Uterus (tissue), 2 donors: ENCODE data around the gene CDKAL1.

ENCODE experiments used
- POLR2A ChIP-seq, 2 donors: fragments of 450-650 bp; IDR thresholded peaks; one replicate each; pipeline ENCODE4 v1.6.1; 2016; ENCODE audit warnings: antibody characterized with exemption in 2 of 2, mild to moderate bottlenecking in 1 of 2, moderate library complexity in 1 of 2
- TF ChIP-seq, protein P1 (sequence below), 4 experiments: fragments of 200-600 bp in 2 of 4; fragments of 450-650 bp in 2 of 4; sonication (generic) in 2 of 4; IDR thresholded peaks; one replicate each; pipeline ENCODE4 v1.5.1; 2016 to 2019; ENCODE audit warnings: antibody characterized with exemption in 4 of 4, mild to moderate bottlenecking in 2 of 4, moderate library complexity in 1 of 4

- TF ChIP-seq, protein P1, sequence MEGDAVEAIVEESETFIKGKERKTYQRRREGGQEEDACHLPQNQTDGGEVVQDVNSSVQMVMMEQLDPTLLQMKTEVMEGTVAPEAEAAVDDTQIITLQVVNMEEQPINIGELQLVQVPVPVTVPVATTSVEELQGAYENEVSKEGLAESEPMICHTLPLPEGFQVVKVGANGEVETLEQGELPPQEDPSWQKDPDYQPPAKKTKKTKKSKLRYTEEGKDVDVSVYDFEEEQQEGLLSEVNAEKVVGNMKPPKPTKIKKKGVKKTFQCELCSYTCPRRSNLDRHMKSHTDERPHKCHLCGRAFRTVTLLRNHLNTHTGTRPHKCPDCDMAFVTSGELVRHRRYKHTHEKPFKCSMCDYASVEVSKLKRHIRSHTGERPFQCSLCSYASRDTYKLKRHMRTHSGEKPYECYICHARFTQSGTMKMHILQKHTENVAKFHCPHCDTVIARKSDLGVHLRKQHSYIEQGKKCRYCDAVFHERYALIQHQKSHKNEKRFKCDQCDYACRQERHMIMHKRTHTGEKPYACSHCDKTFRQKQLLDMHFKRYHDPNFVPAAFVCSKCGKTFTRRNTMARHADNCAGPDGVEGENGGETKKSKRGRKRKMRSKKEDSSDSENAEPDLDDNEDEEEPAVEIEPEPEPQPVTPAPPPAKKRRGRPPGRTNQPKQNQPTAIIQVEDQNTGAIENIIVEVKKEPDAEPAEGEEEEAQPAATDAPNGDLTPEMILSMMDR (IDR thresholded peaks at IDR 0.05) = no peak
- no peak for TF ChIP-seq POLR2A (IDR thresholded peaks at IDR 0.05)
Observed at GRCh38 chr6:21219241-21219640, 685.0 kb downstream of the CDKAL1 start.
